Pancreas (tissue), 10 donors: ENCODE data around the gene LRRC4C. TPM values are rescaled to one million over a fixed set of nuclear protein-coding genes. Genes with fewer than 3 reads are reported as not detected.

Source experiments
- ATAC-seq, 4 donors: fragments of 200-7000 bp; cut with Tn5 transposase; one replicate each; pipeline versions ENCODE4 v1.8.0 to v1.9.1; 2020; ENCODE audit warnings: mild to moderate bottlenecking in 4 of 4, moderate library complexity in 4 of 4
- DNase-seq, 6 donors: peaks; one replicate each; pipeline ENCODE4 v3.0.0-alpha.2; 2020
- FAIRE-seq: peaks from 2 replicates; lab custom pipeline; 2012; peaks lifted over from hg19 to GRCh38; lab: Jason Lieb, UNC
- H3K27ac ChIP-seq, 4 donors: fragments of 200-600 bp; sonication (generic); 1 replicate in 3 of 4; 2 replicates in 1 of 4; pipeline versions ENCODE4 v1.5.0 to v1.8.0; 2020
- H3K27me3 ChIP-seq, 4 donors: fragments of 200-600 bp; one replicate each; pipeline ENCODE4 v1.8.0; 2021
- H3K36me3 ChIP-seq, 3 donors: fragments of 200-600 bp; sonication (generic) in 1 of 3; one replicate each; pipeline versions ENCODE4 v1.5.0 to v1.8.0; 2020 to 2021
- H3K4me1 ChIP-seq, 3 donors: fragments of 200-600 bp; one replicate each; pipeline ENCODE4 v1.8.0; 2021
- H3K4me3 ChIP-seq, 4 donors: fragments of 200-600 bp; sonication (generic) in 2 of 4; one replicate each; pipeline versions ENCODE4 v1.5.0 to v1.8.0; 2020 to 2021
- H3K9me3 ChIP-seq, 4 donors: fragments of 200-600 bp; one replicate each; pipeline ENCODE4 v1.8.0; 2021
- WGBS, 2 donors: extraction: QIAGEN DNeasy Blood & Tissue Kit; methylation state at CpG; one replicate each; pipeline ENCODE4 v1.1.7; 2013; 5-methylcytosine and 5-hydroxymethylcytosine counted together
- intact Hi-C, 3 donors: fragments of 100-400 bp; cut with DNase I; formaldehyde crosslinking; loops; one replicate each; pipeline versions ENCODE4 v1.11.1 to v1.14.2; 2022
- polyA plus RNA-seq, 2 donors: library from polyadenylated mRNA; stranded (reverse); fragments of 200-250 nt; gene quantifications; one replicate each; pipeline ENCODE4 v1.2.3, GENCODE V29; 2013
- total RNA-seq, 6 donors: library from RNA; stranded (reverse); fragmentation: NEBNext Ultra II Directional in 4 of 6; extraction: Animal tissue kit (Norgen Biotek cat#: 25700) in 4 of 6; gene quantifications; one replicate each; pipeline versions ENCODE4 v1.2.1 to v1.2.4, GENCODE V29; 2021 to 2023
- TF ChIP-seq, protein P1 (sequence below), 4 donors: fragments of 200-600 bp; sonication (generic) in 3 of 4; IDR thresholded peaks; one replicate each; pipeline versions ENCODE4 v1.5.0 to v1.8.0; 2021; ENCODE audit warnings: antibody characterized with exemption in 4 of 4
- donor health status: healthy with polysubstance abuse.
- donor health status: DM: no; HTN: no; CAD: no; lungs with moderate emphysema.
- donor health status: DM: no; HTN: no; CAD: no.
- donor health status: control.
- donor health status: control.
- donor health status: Bipolar disorder and iron deficiency.
- donor health status: DM: yes; HTN: yes; CAD: no.
- donor health status: DM: no; HTN: no; CAD: no.
- donor health status: DM: no; HTN: no; CAD: no.
- donor health status: DM: yes; HTN: yes; CAD: no.

Gene LRRC4C
- total and polyA plus RNA-seq, 8 donors: 0.04 to 0.84 (median 0.16) TPM

DNA sequence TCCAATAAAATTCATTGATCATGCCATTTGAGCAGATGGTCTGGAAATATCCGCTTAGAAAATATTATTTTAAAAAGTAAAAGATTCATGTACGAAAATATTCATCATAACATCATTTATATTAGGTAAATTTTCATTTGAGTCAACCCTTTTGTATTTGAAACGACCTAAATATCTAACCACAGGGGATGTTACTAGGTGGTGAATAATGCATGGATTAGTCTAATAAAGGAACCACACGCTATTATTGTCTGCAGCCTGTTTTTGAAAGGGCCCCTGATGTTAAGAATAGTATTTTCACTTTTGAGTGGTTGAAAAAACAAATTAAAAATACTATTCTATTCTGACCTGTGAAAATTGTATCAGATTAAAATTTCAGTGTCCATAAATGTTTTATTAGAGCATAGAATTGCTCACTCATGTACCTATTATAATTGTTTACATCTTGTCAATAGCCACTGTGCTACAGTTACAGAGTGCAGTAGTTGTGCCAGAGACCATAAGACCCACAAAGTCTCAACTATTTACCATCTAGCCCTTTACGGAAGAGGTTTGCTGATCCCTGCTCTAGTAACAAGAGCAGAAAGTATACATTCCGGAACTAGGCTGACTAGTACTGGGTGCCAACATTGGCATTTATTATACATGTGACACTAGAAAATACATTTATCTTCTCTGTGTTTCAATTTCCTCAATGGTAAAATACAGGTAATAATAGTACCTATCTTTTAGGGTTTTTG is 176.1 kb downstream of the LRRC4C start:
- H3K36me3 ChIP-seq: no peaks in the 10 kb centered on the region
- H3K9me3 ChIP-seq: no peaks in the 10 kb centered on the region
- DNase-seq: no peak
- H3K4me3 ChIP-seq: no peak overlapping the region
- 55 to 66% methylated on average over 6 of the region's 6 CpGs for WGBS, 2 donors
- H3K4me1 ChIP-seq: no peaks in the 10 kb centered on the region
- FAIRE-seq: no peak
- no peak overlapping the region for H3K27ac ChIP-seq
- TF ChIP-seq, protein P1, sequence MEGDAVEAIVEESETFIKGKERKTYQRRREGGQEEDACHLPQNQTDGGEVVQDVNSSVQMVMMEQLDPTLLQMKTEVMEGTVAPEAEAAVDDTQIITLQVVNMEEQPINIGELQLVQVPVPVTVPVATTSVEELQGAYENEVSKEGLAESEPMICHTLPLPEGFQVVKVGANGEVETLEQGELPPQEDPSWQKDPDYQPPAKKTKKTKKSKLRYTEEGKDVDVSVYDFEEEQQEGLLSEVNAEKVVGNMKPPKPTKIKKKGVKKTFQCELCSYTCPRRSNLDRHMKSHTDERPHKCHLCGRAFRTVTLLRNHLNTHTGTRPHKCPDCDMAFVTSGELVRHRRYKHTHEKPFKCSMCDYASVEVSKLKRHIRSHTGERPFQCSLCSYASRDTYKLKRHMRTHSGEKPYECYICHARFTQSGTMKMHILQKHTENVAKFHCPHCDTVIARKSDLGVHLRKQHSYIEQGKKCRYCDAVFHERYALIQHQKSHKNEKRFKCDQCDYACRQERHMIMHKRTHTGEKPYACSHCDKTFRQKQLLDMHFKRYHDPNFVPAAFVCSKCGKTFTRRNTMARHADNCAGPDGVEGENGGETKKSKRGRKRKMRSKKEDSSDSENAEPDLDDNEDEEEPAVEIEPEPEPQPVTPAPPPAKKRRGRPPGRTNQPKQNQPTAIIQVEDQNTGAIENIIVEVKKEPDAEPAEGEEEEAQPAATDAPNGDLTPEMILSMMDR (IDR thresholded peaks at IDR 0.05): no peak
- H3K27me3 ChIP-seq: no peaks in the 10 kb centered on the region
- intact Hi-C loops: no loop called here
- no peak for ATAC-seq

DNA sequence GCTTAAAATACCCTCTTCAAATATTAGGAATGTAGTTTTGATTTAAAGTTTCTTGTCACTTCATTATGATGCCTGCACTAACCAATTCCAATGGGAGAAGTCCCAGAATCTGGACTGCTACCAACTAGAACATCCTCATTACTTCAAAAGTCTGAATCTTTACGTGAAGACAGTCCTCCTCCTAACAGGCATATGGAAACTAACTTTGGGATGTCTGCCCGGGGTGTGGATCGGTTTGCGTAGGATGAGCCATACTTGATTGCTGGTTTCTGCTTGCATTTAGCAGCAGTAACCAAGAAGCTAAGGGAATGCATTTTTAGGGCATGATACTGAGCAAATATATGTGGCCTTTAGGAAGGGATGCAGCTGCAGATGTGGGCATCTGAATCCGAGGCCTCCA is 177.1 kb downstream of the LRRC4C start:
- Histone ChIP-seq H3K27ac (no peak overlapping the region), H3K36me3 (no peaks in the 10 kb centered on the region), H3K9me3 (no peaks in the 10 kb centered on the region), H3K4me3 (no peak overlapping the region), H3K4me1 (no peaks in the 10 kb centered on the region), H3K27me3 (no peaks in the 10 kb centered on the region)
- intact Hi-C loops: no loop called here
- DNase-seq (no peak), ATAC-seq (no peak), FAIRE-seq (no peak)
- TF ChIP-seq, protein P1 (IDR thresholded peaks at IDR 0.05): no peak
- 74% methylated on average over 5 of the region's 5 CpGs for WGBS, 2 donors

DNA sequence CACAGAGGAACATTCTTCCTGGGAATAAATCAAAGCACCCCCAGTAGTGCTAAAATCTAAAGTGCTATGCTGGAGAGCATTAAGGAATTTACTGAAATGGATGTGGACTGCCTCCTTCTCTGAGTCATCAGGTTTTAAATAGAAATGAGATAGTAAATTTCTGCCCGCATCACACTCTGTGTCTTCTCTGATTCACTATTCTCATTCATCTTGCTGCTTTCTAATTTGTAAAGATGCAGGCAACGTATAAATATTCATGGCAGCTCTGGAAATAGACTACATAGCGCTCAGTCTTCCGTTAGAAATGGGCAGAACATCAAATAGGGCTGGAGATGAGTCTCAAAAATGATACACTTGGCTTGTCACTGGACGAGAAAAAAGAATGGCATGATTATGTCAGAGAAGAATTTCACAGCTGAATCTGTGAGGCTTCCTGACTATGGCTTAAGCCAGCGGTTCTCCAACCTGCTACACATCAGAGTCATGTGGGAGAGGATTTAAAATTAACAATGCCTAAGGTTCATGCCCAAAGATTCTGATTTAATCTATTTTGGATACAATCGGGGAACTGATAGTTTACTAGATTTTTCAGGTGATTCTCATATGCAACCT is 178.2 kb downstream of the LRRC4C start:
- H3K36me3 ChIP-seq: no peaks in the 10 kb centered on the region
- TF ChIP-seq, protein P1 (IDR thresholded peaks at IDR 0.05): no peak
- H3K27ac ChIP-seq: no peak overlapping the region
- no peaks in the 10 kb centered on the region for H3K9me3 ChIP-seq
- ATAC-seq: no peak
- WGBS, 2 donors: 56 to 73% methylated on average over 7 of the region's 7 CpGs
- H3K27me3 ChIP-seq: no peaks in the 10 kb centered on the region
- intact Hi-C loops: no loop called here
- no peak overlapping the region for H3K4me3 ChIP-seq
- no peaks in the 10 kb centered on the region for H3K4me1 ChIP-seq
- no peak for DNase-seq
- no peak for FAIRE-seq

DNA sequence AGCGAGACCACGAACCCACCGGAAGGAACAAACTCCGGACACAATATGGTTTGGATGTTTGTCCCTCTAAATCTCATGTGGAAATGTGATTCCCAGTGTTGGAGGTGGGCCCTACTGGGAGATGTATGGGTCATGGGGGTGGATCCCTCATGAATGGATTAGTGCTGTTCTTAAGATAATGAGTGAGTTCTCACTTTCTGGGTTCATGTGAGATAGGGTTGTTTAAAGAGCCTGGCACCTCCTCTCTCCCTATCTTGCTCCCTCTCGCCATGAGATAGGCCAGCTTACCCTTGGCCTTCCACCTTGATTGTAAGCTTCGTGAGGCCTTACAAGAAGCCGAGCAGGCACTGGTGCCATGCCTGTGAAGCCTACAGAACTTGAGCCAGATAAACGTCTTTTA is 184.6 kb downstream of the LRRC4C start:
- Histone ChIP-seq H3K9me3 (no peaks in the 10 kb centered on the region), H3K36me3 (no peaks in the 10 kb centered on the region), H3K27ac (no peak overlapping the region), H3K4me3 (no peak overlapping the region), H3K27me3 (no peaks in the 10 kb centered on the region), H3K4me1 (no peaks in the 10 kb centered on the region)
- intact Hi-C loops: no loop called here
- 67 to 78% methylated on average over 8 of the region's 8 CpGs for WGBS, 2 donors
- FAIRE-seq: no peak
- TF ChIP-seq, protein P1 (IDR thresholded peaks at IDR 0.05): no peak
- DNase-seq: no peak
- no peak for ATAC-seq

DNA sequence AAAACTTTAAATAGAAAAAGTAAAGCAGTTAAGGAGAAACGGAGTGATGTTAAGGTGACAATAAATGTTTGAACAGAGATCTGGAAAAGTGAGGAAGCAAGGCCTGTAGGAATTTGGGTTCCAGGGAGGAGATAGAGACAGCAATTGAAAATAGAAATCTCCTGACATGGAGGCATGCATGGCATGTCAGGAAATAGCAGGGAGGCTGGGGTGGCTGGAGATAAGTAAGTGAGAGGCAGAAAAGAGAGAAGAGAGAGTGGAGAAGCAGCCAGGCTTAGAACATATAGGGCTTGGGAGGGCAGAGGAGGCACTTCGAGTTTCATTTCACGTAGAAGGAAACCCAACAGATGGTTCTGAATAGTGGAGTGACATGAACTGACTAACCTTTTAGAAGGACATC is 185.5 kb downstream of the LRRC4C start:
- no peaks in the 10 kb centered on the region for H3K9me3 ChIP-seq
- TF ChIP-seq, protein P1 (IDR thresholded peaks at IDR 0.05): no peak
- no peak overlapping the region for H3K27ac ChIP-seq
- 55 to 56% methylated on average over 3 of the region's 3 CpGs for WGBS, 2 donors
- intact Hi-C loops: no loop called here
- no peaks in the 10 kb centered on the region for H3K27me3 ChIP-seq
- H3K4me3 ChIP-seq: no peak overlapping the region
- ATAC-seq (no peak), FAIRE-seq (no peak), DNase-seq (no peak)
- H3K4me1 ChIP-seq: no peaks in the 10 kb centered on the region
- no peaks in the 10 kb centered on the region for H3K36me3 ChIP-seq
